Stimulated activated CD8-positive, alpha-beta memory T cell treated with anti-CD3 and anti-CD28 coated beads, Interleukin-12 subunit alpha, Interleukin-12 subunit beta, amount 100 ng/mL, for 4 hours (primary cell): ENCODE results near the gene GNG8.

Experiments
- DNase-seq: peaks from one replicate; pipeline ENCODE4 v3.0.0-alpha.2; 2020; ENCODE audit warnings: low read depth

Gene GNG8

DNA sequence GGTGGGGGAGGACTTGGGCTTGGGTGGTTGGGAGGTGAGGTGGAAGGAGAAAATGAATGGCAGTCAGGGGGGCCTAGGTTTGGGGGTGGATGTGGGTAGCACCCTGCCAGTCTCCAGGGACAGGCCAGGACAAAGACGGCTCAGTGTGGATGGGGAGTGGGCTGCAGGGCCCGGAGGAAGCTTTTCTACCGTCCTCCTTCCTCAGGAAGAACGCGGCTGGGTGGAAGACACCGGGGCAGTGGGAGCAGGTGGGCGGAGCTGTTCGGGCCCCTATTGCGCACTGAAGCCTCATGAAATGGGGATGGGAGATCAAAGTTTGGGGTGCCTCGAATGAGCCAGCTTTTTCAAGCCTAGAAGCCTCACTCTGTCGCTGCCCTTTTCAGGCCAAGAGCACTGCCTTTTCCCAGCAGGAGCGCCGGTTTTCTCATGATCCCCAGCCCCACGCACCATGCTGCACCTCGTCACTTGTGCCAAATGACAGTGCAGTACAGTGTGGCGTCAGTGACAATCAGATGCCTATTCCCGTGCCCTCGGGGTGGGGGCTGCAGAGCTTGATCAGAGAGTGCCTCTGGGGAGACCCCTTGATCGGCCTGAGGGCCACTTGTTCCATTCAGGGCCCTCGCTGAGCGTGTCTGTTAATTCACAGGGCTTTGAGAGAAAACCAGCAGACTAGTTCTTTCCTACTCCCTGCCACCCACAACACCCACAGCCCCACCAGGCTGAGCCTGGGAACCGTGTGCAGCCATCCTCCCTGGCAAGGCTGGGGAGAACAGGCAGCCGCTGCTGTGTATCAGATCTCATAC, 33.4 kb downstream of the GNG8 start:
- peak; percentile 47 for DNase-seq

DNA sequence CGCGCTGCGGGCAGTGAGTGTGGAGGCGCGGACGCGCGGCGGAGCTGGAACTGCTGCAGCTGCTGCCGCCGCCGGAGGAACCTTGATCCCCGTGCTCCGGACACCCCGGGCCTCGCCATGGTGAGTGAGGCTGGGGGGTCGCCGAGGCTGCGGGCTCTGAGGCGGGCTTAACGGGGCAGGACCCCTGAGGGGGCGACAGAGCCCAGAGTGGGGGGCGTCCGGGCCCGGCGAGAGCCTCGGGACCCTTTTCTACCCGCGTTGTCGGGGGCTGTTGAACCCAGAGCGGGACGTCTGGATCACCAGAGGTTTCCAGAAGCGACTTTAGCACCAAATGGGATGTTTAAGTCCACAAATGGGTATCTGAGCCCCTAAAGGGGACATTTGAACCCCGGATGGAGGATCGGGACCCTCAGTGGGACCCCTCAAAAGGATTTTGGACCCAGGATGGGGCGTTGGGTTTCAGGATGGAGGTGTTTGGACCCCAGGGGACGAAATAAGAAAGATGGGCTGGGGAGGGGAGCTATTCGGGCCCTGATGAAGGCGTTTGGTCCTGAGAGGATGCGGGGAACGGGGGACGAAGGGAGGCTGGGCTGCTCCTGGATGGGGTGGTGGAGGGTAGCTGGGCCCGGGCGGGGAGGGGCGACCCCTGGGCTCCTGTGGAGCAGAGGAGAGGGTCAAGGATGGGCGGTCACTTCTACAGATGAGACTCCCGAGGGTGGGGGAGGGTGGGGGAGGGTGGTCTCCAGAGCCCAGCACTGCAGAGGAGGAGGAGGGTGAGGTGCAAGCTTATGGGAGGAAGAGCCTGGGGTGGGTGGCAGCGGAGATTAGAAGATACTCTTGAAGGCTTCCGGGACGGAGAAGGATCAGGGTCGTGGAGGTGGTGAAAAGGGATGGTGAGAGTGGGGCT, 34.4 kb downstream of the GNG8 start, which contains the start of gene CALM3:
CALM3 (plus strand) TSS at position 13 of the 907 bp plus-strand sequence; CDS start at position 118, 105 bp downstream.
- no peak for DNase-seq

DNA sequence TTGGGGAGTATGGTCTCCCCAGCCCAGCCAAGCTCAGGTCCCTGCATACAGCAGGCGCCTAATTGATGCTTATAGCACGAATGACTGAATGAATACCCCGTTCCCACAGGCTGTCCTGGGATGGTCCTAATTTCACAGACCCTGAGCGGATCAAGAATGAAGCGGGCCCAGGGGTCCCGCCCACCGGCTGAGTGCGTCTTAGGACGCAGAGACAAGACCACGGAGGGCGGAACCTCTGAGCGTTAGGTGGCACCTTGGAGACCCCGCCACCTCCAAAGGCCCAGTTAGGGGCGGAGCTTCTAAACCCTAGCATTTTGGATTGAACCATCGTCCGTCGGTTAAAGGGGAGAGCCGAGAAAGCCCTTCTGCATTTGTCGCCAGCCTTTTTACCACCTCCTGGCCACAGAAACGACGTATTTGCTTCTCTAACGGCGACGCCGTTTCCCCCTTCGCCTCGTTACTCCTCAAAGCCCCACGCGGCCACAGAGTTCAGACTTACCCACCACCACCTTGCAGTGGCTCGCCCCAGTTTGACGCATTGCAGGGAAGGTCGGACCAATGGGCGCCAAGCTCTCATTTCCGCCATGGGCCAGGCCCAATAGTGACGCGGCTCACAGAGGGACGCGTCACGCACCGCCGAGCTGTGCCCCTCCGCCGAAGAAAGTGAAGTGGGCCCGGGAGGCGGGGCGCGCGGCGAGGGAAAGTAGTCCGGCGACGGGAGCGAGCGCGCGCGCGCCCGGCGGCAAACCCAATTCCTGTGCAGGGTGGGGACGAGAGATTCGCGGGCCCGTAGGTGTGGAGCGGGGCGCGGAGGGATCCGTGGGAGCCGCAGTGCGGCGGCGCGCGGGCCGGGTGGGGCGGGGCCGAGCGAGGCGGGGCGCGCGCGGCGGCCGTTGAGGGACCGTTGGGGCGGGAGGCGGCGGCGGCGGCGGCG, 35.4 kb downstream of the GNG8 start:
- peak; percentile 94 for DNase-seq

DNA sequence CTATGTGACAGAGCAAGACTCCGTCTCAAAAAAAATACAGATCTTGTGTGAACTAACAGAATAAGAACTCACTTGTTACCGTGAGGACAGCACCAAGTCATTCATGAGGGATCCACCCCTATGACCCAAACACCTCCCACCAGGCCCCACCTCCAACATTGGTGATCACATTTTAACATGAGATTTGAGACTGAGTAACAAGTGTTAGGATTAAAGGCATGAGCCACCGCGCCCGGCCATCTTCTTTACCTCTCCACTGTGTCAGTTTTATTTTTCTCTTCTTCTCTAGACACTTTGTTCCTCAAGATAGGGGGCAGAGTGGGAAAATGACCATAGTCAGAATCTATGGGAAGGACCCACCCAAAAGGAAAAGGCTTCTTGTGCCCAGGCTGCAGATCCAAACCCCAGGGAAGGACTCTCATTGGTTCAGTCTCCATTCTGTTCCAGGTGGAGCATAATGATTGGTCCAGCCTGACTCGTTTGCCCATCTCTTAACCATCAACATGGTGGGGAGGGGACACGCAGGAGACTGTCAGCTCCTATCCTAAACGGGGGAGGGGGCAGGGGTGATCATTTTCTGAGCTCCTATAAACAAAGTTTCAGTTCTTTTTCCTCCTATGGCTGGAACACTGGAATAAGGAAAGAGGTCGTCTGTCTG, 36.2 kb downstream of the GNG8 start:
- no peak for DNase-seq

DNA sequence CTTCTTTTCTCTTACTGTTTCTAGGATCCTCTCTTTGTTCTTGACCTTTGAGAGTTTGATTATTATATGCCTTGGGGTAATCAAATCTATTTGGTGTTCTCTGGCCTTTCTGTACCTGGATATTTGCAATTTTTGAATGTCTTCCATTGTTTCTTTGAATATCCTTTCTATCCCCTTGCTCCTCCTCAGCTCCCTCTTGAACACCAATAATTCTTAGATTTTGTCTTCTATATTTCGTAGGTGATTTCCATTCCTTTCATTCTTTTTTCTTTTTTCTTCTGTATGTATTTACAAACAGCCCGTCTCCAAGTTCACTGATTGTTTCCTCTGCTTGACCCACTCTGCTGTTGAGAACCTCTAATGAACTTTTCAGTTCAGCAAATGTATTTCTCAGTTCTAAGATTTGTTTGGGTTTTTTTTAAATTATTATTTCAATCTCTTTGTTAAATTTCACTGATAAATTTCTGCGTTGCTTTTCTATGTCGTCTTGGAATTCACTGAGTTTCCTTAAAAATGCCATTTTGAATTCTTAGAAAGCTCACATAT, 37.6 kb downstream of the GNG8 start:
- no peak for DNase-seq

DNA sequence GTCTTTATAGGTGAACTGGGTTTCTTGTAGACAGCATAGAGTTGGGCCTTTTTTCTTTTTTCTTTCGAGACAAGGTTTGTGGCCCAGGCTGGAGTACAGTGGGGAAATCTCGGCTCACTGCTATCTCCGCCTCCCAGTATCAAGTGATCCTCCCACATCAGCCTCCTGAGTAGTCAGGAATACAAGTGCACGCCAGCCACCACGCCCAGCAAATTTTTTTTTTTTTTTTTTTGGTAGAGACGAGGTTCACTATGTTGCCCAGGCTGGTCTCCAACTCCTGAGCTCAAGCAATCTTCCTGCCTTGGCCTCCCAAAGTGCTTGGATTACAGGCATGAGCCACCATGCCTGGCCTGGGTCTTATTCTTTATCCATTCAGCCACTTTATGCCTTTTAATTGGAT, 40.0 kb downstream of the GNG8 start:
- DNase-seq, result no peak

DNA sequence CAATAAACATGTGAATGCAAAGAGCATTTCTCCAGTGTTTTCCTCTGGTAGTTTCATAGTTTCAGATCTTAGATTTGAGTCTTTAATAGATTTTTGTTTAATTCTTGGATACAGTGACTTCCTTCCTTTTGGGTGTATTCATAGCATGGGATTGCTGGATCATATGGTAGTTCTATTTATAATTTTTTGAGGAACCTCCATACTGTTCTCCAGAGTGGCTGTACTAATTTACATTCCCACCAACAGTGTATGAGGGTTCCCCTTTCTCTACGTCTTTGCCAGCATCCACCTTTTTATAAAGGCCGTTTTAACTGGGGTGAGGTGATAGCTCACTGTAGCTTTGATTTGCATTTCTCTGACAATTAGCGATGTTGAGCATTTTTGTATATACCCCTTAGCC, 44.1 kb downstream of the GNG8 start:
- DNase-seq, result no peak

DNA sequence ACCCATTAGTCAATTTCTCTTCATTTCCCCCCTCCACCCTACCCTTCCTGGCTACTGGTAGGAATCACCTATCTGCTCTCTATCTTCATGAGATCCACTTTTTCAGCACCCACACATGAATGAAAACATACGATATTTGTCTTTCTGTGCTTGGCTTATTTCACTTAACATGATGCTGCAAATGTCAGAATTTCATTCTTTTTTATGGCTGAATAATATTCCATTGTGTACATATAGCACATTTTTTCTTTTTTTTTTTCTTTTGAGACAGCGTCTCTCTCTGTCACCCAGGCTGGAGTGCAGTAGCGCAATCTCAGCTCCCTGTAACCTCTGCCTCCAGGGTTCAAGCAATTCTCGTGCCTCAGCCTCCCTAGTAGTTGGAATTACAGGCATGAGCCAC, 44.7 kb downstream of the GNG8 start:
- no peak for DNase-seq

DNA sequence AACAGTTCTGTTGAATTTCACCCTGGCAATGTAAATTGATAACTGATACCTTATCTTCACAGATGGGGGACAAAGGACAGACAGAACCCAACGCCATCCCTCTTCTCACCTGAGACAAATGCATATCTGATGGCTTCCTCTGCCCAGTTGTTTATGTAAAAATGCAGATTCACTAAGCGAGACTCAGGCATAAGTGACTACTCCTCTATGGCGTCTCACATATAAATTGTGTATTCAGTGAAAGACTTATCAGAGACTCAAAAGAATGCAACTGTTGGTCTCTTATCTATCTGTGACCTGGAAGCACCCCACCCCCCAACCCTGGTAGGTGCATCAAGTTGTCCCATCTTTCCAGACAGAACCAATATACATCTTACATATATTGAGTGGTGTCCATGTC, 48.1 kb downstream of the GNG8 start:
- no peak for DNase-seq

DNA sequence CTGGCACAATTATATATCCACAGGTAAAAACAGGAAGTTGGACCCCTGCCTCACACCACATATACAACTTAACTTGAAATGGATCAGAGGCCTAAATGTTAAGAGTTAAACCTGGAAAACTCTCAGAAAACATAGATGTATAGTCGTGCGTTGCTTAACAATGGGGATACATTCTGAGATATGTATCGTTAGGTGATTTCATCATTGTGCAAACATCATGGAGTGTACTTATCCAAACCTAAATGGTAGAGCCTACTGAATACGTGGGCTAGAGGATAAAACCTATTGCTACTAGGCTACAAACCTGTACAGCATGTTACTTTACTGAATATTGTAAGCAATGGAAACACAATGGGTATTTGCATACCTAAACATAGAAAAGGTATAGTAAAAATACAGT, 49.7 kb downstream of the GNG8 start:
- no peak for DNase-seq

DNA sequence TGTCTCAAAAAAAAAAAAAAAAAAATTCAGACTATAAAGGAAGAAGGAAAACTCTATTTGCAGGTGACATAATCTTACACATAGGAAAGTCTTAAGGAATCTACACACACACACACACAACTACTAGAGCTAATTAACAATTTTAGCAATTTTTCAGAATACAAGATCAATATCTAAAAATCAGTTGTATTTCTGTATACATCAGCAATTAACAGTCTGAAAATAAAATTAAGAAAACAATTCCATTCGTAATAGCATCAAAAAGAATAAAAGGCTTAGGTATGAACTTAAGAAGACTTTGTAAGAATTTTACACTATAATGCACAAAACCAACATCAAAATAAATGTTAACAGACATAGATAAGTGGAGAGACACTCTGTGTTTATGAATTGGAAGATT, 50.5 kb downstream of the GNG8 start:
- no peak for DNase-seq
